Panc1 (cell line): ENCODE data around the gene FEN1. TPM values are rescaled to one million over a fixed set of nuclear protein-coding genes. Genes with fewer than 3 reads are reported as not detected.

ENCODE experiments used
- ATAC-seq: fragments of 200-7000 bp; cut with Tn5 transposase; 2 replicates; pipeline ENCODE4 v1.9.1; 2020; ENCODE audit warnings: mild to moderate bottlenecking, moderate library complexity
- BruUV-seq: library from RNA; stranded (reverse); fragments of 400-500 nt; replicated peaks from 2 replicates; lab custom pipeline; 2021; lab: Mats Ljungman, UMichigan
- CTCF ChIA-PET: fragments of 300-600 bp; sonication (Branson Sonifier 250); formaldehyde crosslinking; loops from one replicate; lab custom pipeline; 2022; ENCODE audit warnings: antibody characterized with exemption; lab: Charles Lee
- POLR2A ChIA-PET: fragments of 300-600 bp; sonication (Branson Sonifier 250); formaldehyde crosslinking; loops from one replicate; lab custom pipeline; 2022; ENCODE audit warnings: antibody characterized with exemption; lab: Charles Lee
- DNase-seq: peaks from one replicate; pipeline ENCODE4 v3.0.0-alpha.2; 2010; ENCODE audit warnings: low read depth, low spot score
- H3K27ac ChIP-seq: 2 replicates; pipeline ENCODE4 v1.5.1; 2011; ENCODE audit warnings: mild to moderate bottlenecking, low read length, inconsistent platforms
- H3K27me3 ChIP-seq: fragments of 200-500 bp; sonication (Bioruptor generic); 2 replicates; pipeline ENCODE4 v1.6.0; 2014; ENCODE audit warnings: low read length, inconsistent platforms; ENCODE audit not compliant: control insufficient read depth, insufficient read depth
- H3K36me3 ChIP-seq: fragments of 200-500 bp; sonication (Bioruptor generic); 2 replicates; pipeline ENCODE4 v1.5.1; 2014; ENCODE audit warnings: inconsistent platforms, mild to moderate bottlenecking, low read length, moderate library complexity; ENCODE audit not compliant: control insufficient read depth, insufficient read depth
- H3K4me1 ChIP-seq: 2 replicates; pipeline ENCODE4 v1.5.1; 2011; ENCODE audit warnings: inconsistent platforms, mild to moderate bottlenecking, low read length, moderate library complexity; ENCODE audit not compliant: control insufficient read depth, insufficient read depth
- H3K4me3 ChIP-seq, 2 experiments: 2 replicates each; pipeline ENCODE4 v1.5.1; 2011 to 2012; ENCODE audit warnings: low read depth in 2 of 2, low read length in 2 of 2, mild to moderate bottlenecking in 2 of 2, inconsistent platforms in 1 of 2, moderate library complexity in 1 of 2
- H3K9me3 ChIP-seq: fragments of 200-500 bp; sonication (Bioruptor generic); 2 replicates; pipeline ENCODE4 v1.5.1; 2014; ENCODE audit warnings: low read depth, mild to moderate bottlenecking, inconsistent platforms, low read length, moderate library complexity; ENCODE audit not compliant: control insufficient read depth, insufficient read depth
- CTCF ChIP-seq: fragments of 450-650 bp; IDR thresholded peaks from 2 replicates; pipeline ENCODE4 v1.5.1; 2017; ENCODE audit warnings: mild to moderate bottlenecking
- POLR2AphosphoS5 ChIP-seq: IDR thresholded peaks from 2 replicates; pipeline ENCODE4 v1.6.1; 2012; ENCODE audit warnings: mild to moderate bottlenecking, low read depth, low read length, moderate library complexity
- REST ChIP-seq, 2 experiments: IDR thresholded peaks; 2 replicates each; pipeline ENCODE4 v1.6.1; 2011 to 2012; ENCODE audit warnings: low read depth in 2 of 2, control low read depth in 1 of 2, low read length in 1 of 2, mild to moderate bottlenecking in 1 of 2, moderate library complexity in 1 of 2; ENCODE audit not compliant: insufficient read depth in 1 of 2
- SIN3A ChIP-seq: IDR thresholded peaks from 2 replicates; pipeline ENCODE4 v1.6.1; 2012; ENCODE audit warnings: low read depth, mild to moderate bottlenecking, low read length, moderate library complexity, borderline replicate concordance; ENCODE audit not compliant: insufficient read depth
- TCF7L2 ChIP-seq: IDR thresholded peaks from 2 replicates; pipeline ENCODE4 v1.6.1; 2011; ENCODE audit warnings: mild to moderate bottlenecking, low read depth, low read length, inconsistent platforms
- in situ Hi-C: cut with HindIII; loops from 2 replicates; pipeline ENCODE4 v1.10.0; 2016; ENCODE audit warnings: low sequenced_read_pairs, low pct_unique_long_range_greater_than_20kb
- intact Hi-C: fragments of 100-400 bp; cut with micrococcal nuclease; formaldehyde crosslinking; loops from one replicate; pipeline ENCODE4 v1.10.0; 2022; ENCODE audit not compliant: unreplicated experiment
- total RNA-seq: library from RNA; stranded (reverse); gene quantifications from one replicate; pipeline ENCODE4 v1.2.1, GENCODE V29; 2021; ENCODE audit not compliant: unreplicated experiment

Gene FEN1
- total RNA-seq, 1 experiment from 2014 or later, result 67.6 TPM

GRCh38 chr11:61832754-61833153 is 40.0 kb downstream of the FEN1 start:
- TF ChIP-seq TCF7L2 (no peak), SIN3A (no peak), REST (IDR thresholded peaks at IDR 0.05; ENCODE audit: insufficient read depth in 1 of 2, low read depth in 2 of 2, low read length in 1 of 2) (no peak), POLR2AphosphoS5 (no peak), CTCF (no peak)
- BruUV-seq, result no TSS peak
- no peaks in the 10 kb centered on the region for H3K9me3 ChIP-seq
- ATAC-seq (no peak), DNase-seq (no peak)
- intact Hi-C loops, result no loop called here
- peaks cover 55% of the 10 kb centered on the region for H3K4me1 ChIP-seq
- POLR2A ChIA-PET, result no interaction called here
- no peaks in the 10 kb centered on the region for H3K36me3 ChIP-seq
- in situ Hi-C loops, result no loop called here
- H3K27ac ChIP-seq, result no peak overlapping the region
- CTCF ChIA-PET, result no interaction called here
- H3K4me3 ChIP-seq, result 0 out of 4 replicates have a peak overlapping the region, but pooled peaks of 1 of the 2 experiments have one; percentile 6
- no peaks in the 10 kb centered on the region for H3K27me3 ChIP-seq

GRCh38 chr11:61833471-61833870 is 40.8 kb downstream of the FEN1 start:
- POLR2A ChIA-PET, result no interaction called here

More at GRCh38 chr11:61833471-61833870, 40.8 kb downstream of the FEN1 start:
- Histone ChIP-seq H3K36me3 (no peaks in the 10 kb centered on the region), H3K9me3 (no peaks in the 10 kb centered on the region), H3K4me3 (no peak overlapping the region), H3K27ac (no peak overlapping the region), H3K4me1 (peaks cover 55% of the 10 kb centered on the region), H3K27me3 (no peaks in the 10 kb centered on the region)
- ATAC-seq, result no peak
- no peak for TF ChIP-seq SIN3A
- TF ChIP-seq REST (IDR thresholded peaks at IDR 0.05; ENCODE audit: insufficient read depth in 1 of 2, low read depth in 2 of 2, low read length in 1 of 2), result no peak
- TF ChIP-seq CTCF, result no peak
- no peak for TF ChIP-seq POLR2AphosphoS5
- TF ChIP-seq TCF7L2, result no peak
- no TSS peak for BruUV-seq
- CTCF ChIA-PET, result no interaction called here
- in situ Hi-C loops, result no loop called here
- intact Hi-C loops, result no loop called here
- DNase-seq, result no peak
